NCI-H2171 (cell line): Measurements from ENCODE around the gene SNF8.
"Not testable (repeated sequence)": the region's sequence is repeated elsewhere in the genome, so short reads cannot be mapped to it uniquely, and the experiment has no call there.

Experiments
- DNase-seq: peaks from one replicate; lab custom pipeline; 2025; lab: John Stamatoyannopoulos, UW

The SNF8 gene, protein sequence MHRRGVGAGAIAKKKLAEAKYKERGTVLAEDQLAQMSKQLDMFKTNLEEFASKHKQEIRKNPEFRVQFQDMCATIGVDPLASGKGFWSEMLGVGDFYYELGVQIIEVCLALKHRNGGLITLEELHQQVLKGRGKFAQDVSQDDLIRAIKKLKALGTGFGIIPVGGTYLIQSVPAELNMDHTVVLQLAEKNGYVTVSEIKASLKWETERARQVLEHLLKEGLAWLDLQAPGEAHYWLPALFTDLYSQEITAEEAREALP

DNA sequence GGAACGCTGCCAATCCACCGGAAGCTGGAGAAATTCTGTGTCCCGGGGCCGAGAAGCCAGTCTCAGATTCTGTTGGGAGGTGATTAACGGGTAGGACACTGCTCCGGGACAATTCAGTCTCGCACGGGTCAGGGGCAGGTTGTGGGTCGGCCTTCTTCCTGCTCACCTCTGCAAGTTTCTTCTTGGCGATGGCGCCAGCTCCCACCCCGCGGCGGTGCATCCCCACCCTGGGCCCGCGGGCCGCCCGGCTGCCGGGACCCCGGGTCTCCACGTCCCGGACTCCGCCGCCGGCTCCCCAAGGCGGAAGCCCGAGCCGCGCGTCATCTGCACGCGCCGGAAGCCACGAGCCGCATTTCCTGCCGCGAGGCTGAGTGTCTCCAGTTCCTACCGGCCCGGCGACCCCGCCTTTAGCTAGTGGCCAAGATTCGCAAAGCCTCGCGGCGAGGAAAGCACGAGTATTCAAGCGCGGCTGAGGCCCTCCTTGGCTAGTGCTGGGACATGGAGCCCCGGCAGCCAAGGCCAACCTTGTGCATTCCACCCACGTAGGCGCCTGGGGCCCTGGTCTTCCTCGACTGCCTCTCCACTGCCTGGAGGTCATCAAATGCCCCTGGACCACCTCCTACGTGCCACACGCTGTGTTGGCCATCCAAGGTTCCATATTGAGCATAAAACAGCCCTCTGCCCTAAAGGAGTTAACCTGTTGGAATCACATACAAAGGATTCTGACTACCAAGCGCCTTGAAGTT lies at the start of gene SNF8:
Gene SNF8, minus strand, starts transcription at position 328 of the 746 bp plus-strand sequence. Its CDS starts 108 bp downstream, at position 220.
- DNase-seq = peak; percentile 90

DNA sequence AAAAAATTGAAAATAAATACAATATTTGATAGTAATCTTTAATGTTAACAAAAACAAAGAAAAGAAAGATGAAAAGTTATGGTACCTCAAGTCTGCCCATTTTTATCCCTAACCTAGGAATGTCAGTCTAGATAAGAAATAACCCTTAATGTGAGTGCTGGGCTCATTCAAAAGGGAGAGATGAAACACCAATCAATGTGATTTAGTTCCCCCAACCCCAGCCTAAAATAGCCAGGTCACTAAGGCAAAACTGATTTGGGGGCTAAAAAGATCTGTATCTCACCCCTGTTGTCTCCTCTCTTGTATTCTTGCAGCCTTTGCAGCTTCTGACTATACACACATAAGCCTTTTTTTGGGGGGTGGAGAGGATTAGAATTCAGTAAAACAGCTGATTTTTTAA lies 49.3 kb upstream of the SNF8 start:
- no peak for DNase-seq

DNA sequence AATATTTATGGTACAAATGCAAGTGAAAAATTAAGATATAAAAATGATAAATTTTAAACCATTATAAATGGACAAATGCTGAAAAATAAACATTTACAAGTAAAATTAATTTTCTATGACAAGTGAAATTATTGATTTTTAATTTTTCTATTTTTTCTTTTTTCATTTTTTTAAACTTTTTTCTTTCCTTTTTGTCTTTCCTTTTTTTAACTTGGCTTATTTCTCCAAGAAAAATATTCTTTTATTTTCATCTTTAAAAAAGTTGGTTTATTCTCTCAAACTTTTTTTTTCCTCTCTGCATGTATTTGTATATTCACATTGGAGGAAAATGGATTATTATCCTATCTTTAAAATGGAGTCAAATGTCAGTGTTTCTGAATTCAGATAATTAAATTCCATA lies 48.7 kb upstream of the SNF8 start:
- no peak for DNase-seq

DNA sequence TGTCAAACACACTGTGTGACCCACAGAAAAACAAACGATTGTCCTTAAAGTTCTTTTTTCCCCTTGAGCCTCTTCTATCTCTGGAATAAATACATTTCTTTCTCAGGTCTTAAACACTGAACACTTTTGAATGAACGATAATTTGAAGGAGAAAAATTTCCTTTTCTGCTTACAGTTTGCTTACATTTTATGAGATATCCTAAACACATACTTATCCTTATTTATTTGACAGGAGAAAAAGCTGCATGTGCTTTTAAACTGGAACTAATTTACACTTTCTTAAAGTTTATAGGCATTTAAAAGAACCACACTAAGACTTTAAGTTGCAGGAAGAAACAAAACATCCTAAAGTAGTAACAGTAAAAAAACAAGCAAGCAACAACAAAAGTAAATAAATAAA lies 47.8 kb upstream of the SNF8 start:
- DNase-seq = no peak

DNA sequence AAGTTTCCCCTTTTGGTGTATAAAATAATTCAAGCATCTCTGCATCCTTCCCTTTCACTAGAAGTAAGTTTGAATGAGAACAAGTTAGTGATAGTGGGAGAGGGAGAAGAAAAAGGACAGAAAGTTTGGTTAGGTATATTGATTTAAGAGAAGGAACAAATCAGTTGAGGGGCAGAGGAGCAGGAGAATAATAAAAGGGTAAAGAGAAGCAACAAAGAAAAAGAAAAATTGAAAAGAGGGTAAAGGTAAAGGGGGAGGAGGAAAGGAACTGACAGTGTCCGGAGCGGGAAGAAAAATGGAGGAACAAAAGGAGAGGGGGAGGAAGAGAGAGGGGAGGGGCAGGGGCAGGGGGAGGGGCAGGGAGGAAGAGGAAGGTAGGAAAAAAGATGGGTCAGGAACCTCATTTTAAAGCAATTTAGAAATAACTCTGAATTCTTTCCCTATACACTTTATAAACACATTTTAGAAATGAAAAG lies 46.3 kb upstream of the SNF8 start:
- no peak for DNase-seq

DNA sequence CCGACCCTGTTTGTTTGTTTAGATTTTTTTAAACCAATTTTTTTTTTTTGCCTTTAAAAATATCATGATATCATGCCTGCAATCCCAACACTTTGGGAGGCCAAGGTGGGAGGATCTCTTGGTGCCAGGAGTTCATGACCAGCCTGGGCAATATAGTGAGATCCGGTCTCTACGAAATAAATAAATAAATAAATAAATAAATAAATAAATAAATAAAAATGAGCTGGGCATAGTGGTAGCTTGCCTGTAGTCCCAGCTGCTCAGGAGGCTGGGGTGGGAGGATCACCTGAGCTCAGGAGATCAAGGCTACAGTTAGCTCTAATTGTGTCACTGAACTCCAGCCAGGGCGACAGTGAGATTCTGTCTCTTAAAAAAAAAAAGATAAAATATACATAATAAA lies 44.5 kb upstream of the SNF8 start:
- DNase-seq = no peak

DNA sequence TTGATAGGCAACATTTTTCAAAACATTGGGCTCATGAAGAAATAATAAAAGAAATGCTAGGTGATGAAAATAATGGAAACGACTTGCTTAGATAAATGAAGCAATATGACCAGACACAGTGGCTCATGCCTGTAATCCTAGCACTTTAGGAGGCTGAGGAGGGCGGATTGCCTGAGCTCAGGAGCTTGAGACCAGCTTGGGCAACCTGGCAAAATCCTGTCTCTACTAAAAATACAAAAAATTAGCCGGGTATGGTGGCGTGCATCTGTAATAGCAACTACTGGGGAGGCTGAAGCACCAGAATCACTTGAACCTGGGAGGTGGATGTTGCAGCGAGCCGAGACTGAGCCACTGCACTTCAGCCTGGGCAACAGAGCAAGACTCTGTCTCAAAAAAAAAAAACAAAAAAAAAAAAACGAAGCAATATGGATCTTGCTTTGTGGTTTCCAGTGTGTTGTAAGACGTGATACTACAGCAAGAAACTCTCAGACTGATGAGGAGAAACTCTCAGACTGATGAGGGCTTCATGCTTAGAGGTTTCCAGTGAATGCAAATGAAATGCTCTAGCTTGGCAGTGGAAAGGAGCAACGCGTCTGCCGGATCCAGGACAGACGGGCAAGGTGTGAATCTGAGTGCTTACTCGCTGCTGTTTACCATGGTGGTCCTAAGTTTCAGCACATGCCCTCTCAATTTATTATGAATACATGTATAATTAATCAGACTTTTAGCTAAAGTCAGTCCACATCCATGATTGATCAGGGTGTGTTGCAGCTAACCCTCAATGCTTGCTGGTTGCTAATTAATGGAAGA lies 41.0 kb upstream of the SNF8 start:
- DNase-seq = no peak

DNA sequence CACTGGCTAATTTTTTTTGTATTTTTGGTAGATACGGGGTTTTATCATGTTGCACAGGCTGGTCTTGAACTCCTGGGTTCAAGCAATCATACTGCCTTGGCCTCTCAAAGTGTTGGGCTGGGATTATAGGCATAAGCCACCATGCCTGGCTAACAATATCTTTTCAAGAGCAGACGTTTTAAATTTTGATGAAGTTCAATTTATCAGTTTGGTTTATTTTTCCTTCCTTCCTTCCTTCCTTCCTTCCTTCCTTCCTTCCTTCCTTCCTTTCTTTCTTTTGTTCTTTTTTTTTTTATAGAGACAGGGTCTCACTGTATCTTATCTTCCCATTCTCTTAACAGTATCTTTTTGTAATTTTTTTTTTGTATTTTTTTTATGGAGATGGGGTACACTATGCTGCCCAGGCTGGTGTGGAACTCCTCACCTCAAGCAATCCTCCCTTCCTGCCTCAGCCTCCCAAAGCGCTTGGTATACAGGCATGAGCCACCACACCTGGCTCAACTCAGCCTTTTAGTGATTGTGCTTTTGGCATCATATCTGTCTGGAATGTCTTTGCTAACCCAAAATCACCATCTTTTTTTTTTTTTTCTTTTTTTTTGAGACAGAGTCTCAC lies 37.4 kb upstream of the SNF8 start:
- DNase-seq = no peak

DNA sequence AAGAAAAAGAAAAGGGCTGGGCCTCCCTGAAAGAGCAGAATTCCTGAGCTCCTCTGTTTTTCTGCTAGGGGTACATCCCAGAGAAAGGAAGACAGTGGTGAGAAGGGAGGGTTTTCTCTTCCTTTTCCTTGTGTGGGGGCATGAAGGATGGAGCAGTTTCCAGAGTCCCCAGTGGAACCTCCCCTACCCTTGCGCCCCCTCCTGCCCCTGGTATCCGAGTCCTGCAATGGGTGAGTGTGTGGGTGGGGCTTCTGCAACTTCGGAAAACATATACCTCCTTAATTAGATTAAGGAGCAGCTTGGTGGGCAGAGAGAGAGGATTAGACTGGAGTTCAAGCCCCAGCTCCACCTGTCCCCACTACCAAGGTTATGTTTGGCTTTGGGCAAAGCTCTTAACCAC lies 29.2 kb upstream of the SNF8 start:
- DNase-seq = no peak

DNA sequence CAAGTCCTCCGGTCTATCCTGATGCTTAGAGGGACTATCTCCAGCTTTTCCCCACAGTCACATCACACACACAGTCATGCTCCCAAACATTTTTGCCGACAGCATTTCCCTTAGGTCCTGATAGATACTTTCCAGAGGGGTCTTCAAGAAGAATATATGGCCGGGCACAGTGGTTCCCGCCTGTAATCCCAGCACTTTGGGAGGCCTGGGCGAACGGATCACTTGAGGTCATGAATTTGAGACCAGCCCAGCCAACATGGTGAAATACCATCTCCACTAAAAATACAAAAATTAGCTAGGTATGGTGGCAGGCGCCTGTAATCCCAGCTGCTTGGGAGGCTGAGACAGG lies 28.1 kb upstream of the SNF8 start:
- DNase-seq = no peak

DNA sequence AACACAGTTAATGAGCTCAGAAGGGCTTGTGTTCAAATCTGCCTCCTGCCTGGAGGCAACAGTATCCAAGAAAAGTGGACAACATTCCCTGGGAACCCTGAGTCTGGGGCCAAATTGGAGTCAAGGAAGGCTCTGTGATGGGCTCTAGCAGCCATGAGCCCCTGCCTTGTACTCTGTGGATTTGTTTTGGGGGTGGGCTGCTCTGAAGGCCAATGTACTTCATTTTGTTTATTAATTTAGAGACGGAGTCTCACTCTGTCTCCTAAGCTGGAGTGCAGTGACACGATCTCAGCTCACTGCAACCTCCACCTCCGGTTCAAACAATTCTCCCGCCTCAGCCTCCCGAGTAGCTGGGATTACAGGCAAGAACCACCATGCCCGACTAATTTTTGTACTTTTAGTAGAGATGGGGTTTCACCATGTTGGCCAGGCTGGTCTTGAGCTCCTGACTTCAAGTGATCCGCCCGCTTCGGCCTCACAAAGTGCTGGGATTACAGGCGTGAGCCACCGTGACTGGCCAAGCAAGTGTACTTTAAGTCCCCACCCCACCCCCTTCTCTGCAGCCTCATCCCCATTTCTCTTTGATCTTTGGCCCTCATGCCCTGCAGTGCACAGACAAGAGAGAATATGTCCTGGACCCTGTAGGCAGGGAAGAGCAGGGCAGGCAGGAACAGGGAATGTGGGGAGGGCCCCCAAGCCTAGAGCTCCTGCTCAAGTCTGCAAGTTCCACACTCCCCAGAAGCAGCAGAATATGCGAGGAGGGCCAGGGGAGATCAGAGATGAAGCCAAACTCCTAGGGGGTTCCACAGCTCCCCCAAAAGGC lies 26.4 kb upstream of the SNF8 start:
- no peak for DNase-seq

DNA sequence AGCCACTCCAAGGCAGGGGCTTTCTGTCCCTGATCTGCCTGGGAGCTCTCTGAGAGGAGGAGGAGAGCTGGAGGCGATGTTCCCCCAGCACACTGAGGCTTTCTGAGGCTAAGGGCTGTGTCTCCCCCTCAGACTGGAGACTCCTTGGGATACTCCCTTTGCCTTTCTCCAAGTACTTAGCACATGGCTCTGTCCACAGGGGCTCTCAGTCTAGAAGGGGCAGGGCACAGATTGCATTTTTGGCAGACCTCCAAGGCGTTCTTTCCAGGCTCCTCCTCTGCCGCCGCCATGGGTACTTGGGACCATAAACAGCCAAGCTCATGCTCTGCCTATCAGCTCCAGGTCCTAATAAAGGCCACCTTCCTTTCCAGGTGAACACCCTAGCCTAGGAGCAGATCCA lies 25.6 kb upstream of the SNF8 start:
- peak; percentile 54 for DNase-seq

DNA sequence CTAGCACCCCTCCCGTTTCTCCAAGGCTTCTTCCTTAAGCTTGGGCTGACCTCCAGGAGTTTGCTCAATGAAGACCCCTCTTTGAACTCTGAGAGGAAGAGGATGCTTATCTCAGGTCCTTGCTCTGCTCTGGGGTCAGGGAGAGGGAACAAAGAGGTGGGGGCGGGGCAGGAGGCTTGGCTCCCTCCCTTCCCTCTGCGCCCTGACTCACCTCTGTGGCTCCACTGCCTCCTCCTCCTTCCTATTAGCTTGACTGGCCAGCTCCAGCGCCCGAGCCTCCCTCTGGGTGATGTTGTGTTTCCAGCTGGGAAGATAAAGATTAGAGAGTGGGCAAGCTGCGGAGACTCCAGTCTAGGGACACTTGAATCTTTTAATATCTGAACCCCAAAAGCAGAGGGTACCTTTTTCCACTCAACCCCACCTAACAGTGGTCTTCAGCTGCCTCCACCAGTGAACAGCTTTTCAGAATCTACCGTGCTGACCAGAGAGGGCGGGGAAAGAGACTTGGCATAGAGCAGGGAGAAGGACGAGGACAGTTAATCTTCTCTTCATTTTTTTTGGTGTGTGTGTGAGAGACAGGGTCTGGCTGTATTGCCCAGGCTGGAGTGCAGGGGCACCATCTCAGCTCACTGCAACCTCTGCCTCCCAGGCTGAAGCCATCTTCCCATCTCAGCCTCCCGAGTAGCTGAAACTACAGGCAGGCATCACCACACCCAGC lies 17.0 kb upstream of the SNF8 start:
- DNase-seq = no peak

DNA sequence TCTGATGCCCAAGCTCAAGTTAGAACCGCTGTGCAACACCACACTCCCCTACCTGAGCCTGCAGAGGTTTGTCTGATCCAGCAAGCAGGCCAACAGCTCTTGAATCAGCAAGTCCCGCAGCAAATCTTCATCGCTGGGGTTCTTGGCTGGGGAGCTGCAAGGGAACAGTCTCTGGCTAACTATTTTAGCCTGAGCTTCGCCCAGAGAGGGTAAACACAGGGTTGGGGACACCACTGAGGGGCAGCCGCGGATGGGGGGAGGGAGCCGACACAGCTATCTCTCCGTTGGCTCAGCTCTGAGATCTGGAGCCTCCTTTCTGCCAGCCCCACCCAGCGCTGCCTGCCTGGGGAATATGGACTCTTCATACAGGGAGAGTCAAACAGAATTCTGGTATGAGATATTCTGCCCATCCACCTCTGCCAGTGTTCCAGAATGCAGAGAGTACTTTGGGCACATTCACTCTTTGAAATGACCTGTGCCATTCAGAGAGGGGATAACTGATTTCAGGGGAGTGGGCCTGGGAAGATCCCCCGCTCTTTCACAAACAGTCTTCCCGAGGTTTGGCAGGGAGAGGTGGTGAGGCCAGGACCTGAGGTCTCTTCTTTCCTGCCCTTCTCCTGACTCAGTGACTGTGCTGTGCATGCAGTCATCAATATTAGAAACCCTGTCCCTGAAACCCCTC lies 16.3 kb upstream of the SNF8 start:
- no peak for DNase-seq

DNA sequence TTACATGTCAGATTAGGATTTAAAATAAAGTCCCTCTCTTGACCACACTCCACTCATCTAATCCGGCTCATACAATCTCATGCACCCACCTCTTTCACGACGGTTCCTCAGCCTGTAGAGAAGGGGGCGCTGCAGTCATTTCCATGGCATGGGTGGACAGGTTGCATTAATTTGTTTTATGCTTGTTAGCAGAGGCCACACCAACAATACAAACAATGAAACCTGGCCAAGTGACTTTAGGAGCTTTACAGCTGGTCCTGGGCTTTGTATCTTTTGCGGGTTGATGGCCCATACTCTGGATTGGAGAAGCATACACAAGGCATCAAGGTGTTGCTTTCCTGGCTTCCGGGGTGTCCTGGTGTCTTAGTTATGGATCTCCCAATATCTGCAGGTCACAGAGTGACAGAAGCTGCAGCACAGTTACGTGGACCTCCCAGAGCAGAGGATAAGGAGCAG lies 9.7 kb upstream of the SNF8 start:
- DNase-seq = no peak

DNA sequence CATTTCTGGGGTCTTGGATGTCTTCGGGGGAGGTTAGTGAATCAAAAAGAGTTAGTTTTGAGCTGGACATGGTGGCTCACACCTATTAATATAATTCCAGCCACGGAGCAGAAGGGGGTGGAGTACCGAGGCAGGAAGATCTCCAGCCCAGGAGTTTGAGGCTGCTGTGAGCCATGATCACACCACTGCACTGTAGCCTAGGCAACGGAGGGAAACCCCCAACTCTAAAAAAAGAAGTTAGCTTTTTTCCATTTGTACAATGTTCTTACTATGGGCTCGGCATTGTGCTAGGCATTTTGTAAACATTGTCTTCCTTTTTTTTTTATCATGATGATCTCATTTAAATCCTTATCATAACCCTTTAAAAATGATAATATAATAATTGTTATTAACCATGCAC lies 8.3 kb upstream of the SNF8 start:
- no peak for DNase-seq

DNA sequence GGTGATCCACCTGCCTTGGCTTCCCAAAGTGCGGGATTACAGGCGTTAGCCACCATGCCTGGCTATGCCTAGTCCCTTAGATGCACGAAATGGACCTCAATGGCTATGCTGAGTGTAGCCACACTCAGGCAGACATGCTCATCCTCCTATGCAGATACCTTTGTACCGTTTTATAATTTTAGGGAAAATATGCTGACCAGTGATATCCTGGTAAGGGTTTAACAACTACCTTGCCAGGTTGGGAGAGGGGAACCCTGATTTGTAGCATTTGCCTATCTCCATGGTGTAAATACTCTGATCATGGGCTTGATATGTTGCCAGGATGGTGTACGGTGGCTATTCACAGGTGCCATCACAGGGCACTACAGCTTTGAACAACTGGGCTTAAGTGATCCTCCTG lies 6.9 kb upstream of the SNF8 start:
- DNase-seq = no peak

DNA sequence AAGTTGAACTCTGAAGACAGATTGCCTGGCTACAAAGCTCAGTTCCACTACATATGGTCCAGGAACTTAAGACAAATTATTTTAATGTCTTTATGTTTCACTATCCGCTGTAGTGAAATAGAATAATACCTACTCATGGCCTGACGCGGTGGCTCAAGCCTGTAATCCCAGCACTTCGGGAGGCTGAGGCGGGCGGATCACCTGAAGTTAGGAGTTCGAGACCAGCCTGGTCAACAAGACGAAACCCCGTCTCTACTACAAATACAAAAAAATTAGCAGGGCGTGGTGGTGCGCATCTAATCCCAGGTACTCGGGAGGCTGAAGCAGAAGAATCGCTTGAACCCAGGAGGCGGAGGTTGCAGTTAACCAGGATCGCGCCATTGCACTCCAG lies 614 bp upstream of the SNF8 start:
- DNase-seq = not testable (repeated sequence)

DNA sequence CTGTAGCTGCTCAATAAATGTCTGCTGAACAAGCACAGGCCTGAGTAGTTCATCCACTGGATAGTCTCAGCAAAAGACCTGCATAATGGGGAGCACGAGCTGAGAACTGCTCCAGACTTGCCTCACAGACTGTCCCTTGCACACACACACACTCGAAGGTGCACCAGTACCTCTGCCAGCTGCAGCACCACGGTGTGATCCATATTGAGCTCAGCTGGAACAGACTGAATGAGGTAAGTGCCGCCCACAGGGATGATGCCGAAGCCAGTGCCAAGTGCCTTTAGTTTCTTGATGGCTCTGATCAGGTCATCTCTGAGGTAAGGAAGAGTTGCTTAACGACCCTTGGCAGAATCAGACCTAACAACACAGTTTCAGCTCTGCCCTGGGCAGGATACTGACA lies 11.6 kb downstream of the SNF8 start:
- DNase-seq = no peak

DNA sequence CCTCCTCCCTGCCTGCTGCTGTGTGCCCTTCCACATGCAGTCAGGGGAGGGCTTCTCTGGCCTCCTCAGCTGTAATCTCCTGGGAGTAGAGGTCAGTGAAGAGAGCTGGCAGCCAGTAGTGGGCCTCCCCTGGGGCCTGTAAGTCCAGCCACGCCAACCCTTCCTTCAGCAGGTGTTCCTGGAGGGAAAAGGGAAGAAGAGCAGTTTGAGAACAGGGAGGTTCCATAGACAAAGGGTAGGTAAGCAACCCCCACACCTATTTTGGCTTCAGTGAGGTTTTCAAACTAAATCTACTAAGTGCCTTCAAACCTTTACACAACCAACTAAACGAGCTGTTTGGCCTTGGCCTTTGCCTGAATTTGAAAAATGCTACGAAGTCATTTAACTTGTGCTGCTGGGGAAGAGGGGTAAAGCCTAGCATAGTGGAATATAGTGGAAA lies 14.2 kb downstream of the SNF8 start:
- no peak for DNase-seq
